Measurements from ENCODE around the gene CACFD1.

Gene CACFD1

GRCh38 chr9:133441571-133441970 is 18.2 kb upstream of the CACFD1 start:
- no peaks in the 10 kb centered on the region for H3K79me2 ChIP-seq (ENCODE audit: control insufficient read depth, insufficient read depth, low read length, poor library complexity)
- no peak overlapping the region for H4K8ac ChIP-seq (ENCODE audit: low read depth, low read length)
- WGBS (ENCODE audit: extremely low coverage, insufficient coverage, insufficient read length) = no CpG with 5 or more reads among the region's 5 CpGs
- no peak for DNase-seq
- no peaks in the 10 kb centered on the region for H3K36me3 ChIP-seq (ENCODE audit: control insufficient read depth in 1 of 2, insufficient read depth in 2 of 2, low read length in 2 of 2)
- H3K14ac ChIP-seq (ENCODE audit: low read length) = no peak overlapping the region
- no peak overlapping the region for H2BK12ac ChIP-seq (ENCODE audit: low read length)
- H3K27ac ChIP-seq (ENCODE audit: low read depth, low read length) = no peak overlapping the region
- H4K12ac ChIP-seq (ENCODE audit: low read depth, low read length) = no peak overlapping the region
- H2AK5ac ChIP-seq (ENCODE audit: low read length) = no peak overlapping the region
- H4K91ac ChIP-seq (ENCODE audit: low read depth, low read length) = no peak overlapping the region
- no peak overlapping the region for H2BK5ac ChIP-seq (ENCODE audit: low read depth, low read length, poor library complexity)
- no peak overlapping the region for H3K4me2 ChIP-seq (ENCODE audit: low read length)
- H2AFZ ChIP-seq (ENCODE audit: insufficient read depth, low read length, poor library complexity) = no peak overlapping the region
- H3K9ac ChIP-seq (ENCODE audit: low read length) = no peak overlapping the region
- H3K27me3 ChIP-seq (ENCODE audit: insufficient read depth, low read length) = no peaks in the 10 kb centered on the region
- H3K4ac ChIP-seq (ENCODE audit: low read depth, low read length) = no peak overlapping the region
- no peaks in the 10 kb centered on the region for H3K4me1 ChIP-seq (ENCODE audit: control insufficient read depth in 1 of 2, insufficient read depth in 2 of 2, low read length in 2 of 2)
- no peak overlapping the region for H3K4me3 ChIP-seq (ENCODE audit: low read depth, low read length)
- no peak overlapping the region for H3K23ac ChIP-seq (ENCODE audit: low read length)
- H3K9me3 ChIP-seq (ENCODE audit: insufficient read depth, low read depth, low read length) = no peaks in the 10 kb centered on the region
- no peak overlapping the region for H3K18ac ChIP-seq (ENCODE audit: low read length)
- no peak overlapping the region for H2BK120ac ChIP-seq (ENCODE audit: insufficient read depth, low read length, poor library complexity)
- no peaks in the 10 kb centered on the region for H3K79me1 ChIP-seq (ENCODE audit: low read length)

- H4K12ac ChIP-seq (ENCODE audit: low read depth, low read length) = no peak overlapping the region
- H3K79me2 ChIP-seq (ENCODE audit: control insufficient read depth, insufficient read depth, low read length, poor library complexity) = no peaks in the 10 kb centered on the region
- no peak overlapping the region for H2BK120ac ChIP-seq (ENCODE audit: insufficient read depth, low read length, poor library complexity)
- no peak overlapping the region for H3K18ac ChIP-seq (ENCODE audit: low read length)
- DNase-seq = no peak
- H3K9ac ChIP-seq (ENCODE audit: low read length) = no peak overlapping the region
- no peak overlapping the region for H3K14ac ChIP-seq (ENCODE audit: low read length)
- no peak overlapping the region for H2AK5ac ChIP-seq (ENCODE audit: low read length)
- no peaks in the 10 kb centered on the region for H3K9me3 ChIP-seq (ENCODE audit: insufficient read depth, low read depth, low read length)
- H4K8ac ChIP-seq (ENCODE audit: low read depth, low read length) = no peak overlapping the region
- no peak overlapping the region for H3K27ac ChIP-seq (ENCODE audit: low read depth, low read length)
- no peaks in the 10 kb centered on the region for H3K27me3 ChIP-seq (ENCODE audit: insufficient read depth, low read length)
- no peaks in the 10 kb centered on the region for H3K79me1 ChIP-seq (ENCODE audit: low read length)
- no peak overlapping the region for H3K4me2 ChIP-seq (ENCODE audit: low read length)
- no peak overlapping the region for H2BK5ac ChIP-seq (ENCODE audit: low read depth, low read length, poor library complexity)
- H3K4me1 ChIP-seq (ENCODE audit: control insufficient read depth in 1 of 2, insufficient read depth in 2 of 2, low read length in 2 of 2) = no peaks in the 10 kb centered on the region
- H3K36me3 ChIP-seq (ENCODE audit: control insufficient read depth in 1 of 2, insufficient read depth in 2 of 2, low read length in 2 of 2) = no peaks in the 10 kb centered on the region
- H3K23ac ChIP-seq (ENCODE audit: low read length) = no peak overlapping the region
- no peak overlapping the region for H2AFZ ChIP-seq (ENCODE audit: insufficient read depth, low read length, poor library complexity)
- no CpG with 5 or more reads among the region's 15 CpGs for WGBS (ENCODE audit: extremely low coverage, insufficient coverage, insufficient read length)
- no peak overlapping the region for H3K4me3 ChIP-seq (ENCODE audit: low read depth, low read length)
- H2BK12ac ChIP-seq (ENCODE audit: low read length) = no peak overlapping the region
- H3K4ac ChIP-seq (ENCODE audit: low read depth, low read length) = no peak overlapping the region
- H4K91ac ChIP-seq (ENCODE audit: low read depth, low read length) = no peak overlapping the region
Measured at GRCh38 chr9:133443248-133443647, 16.5 kb upstream of the CACFD1 start.

- no peak overlapping the region for H3K4me2 ChIP-seq (ENCODE audit: low read length)
- H3K79me2 ChIP-seq (ENCODE audit: control insufficient read depth, insufficient read depth, low read length, poor library complexity) = no peaks in the 10 kb centered on the region
- H2BK12ac ChIP-seq (ENCODE audit: low read length) = no peak overlapping the region
- H3K18ac ChIP-seq (ENCODE audit: low read length) = no peak overlapping the region
- H3K4ac ChIP-seq (ENCODE audit: low read depth, low read length) = no peak overlapping the region
- no peaks in the 10 kb centered on the region for H3K4me1 ChIP-seq (ENCODE audit: control insufficient read depth in 1 of 2, insufficient read depth in 2 of 2, low read length in 2 of 2)
- no peaks in the 10 kb centered on the region for H3K36me3 ChIP-seq (ENCODE audit: control insufficient read depth in 1 of 2, insufficient read depth in 2 of 2, low read length in 2 of 2)
- H2BK5ac ChIP-seq (ENCODE audit: low read depth, low read length, poor library complexity) = no peak overlapping the region
- H2AFZ ChIP-seq (ENCODE audit: insufficient read depth, low read length, poor library complexity) = no peak overlapping the region
- no peaks in the 10 kb centered on the region for H3K9me3 ChIP-seq (ENCODE audit: insufficient read depth, low read depth, low read length)
- no CpG with 5 or more reads among the region's 8 CpGs for WGBS (ENCODE audit: extremely low coverage, insufficient coverage, insufficient read length)
- no peak overlapping the region for H4K12ac ChIP-seq (ENCODE audit: low read depth, low read length)
- H3K9ac ChIP-seq (ENCODE audit: low read length) = no peak overlapping the region
- H3K27ac ChIP-seq (ENCODE audit: low read depth, low read length) = no peak overlapping the region
- no peak overlapping the region for H2BK120ac ChIP-seq (ENCODE audit: insufficient read depth, low read length, poor library complexity)
- H3K27me3 ChIP-seq (ENCODE audit: insufficient read depth, low read length) = no peaks in the 10 kb centered on the region
- no peak for DNase-seq
- no peaks in the 10 kb centered on the region for H3K79me1 ChIP-seq (ENCODE audit: low read length)
- no peak overlapping the region for H2AK5ac ChIP-seq (ENCODE audit: low read length)
- H3K23ac ChIP-seq (ENCODE audit: low read length) = no peak overlapping the region
- H4K8ac ChIP-seq (ENCODE audit: low read depth, low read length) = no peak overlapping the region
- no peak overlapping the region for H3K14ac ChIP-seq (ENCODE audit: low read length)
- no peak overlapping the region for H4K91ac ChIP-seq (ENCODE audit: low read depth, low read length)
- no peak overlapping the region for H3K4me3 ChIP-seq (ENCODE audit: low read depth, low read length)
Measured at GRCh38 chr9:133443982-133444381, 15.8 kb upstream of the CACFD1 start.

- H3K14ac ChIP-seq (ENCODE audit: low read length) = no peak overlapping the region
- H2AFZ ChIP-seq (ENCODE audit: insufficient read depth, low read length, poor library complexity) = no peak overlapping the region
- H3K79me2 ChIP-seq (ENCODE audit: control insufficient read depth, insufficient read depth, low read length, poor library complexity) = no peaks in the 10 kb centered on the region
- no peak overlapping the region for H3K4ac ChIP-seq (ENCODE audit: low read depth, low read length)
- H3K4me1 ChIP-seq (ENCODE audit: control insufficient read depth in 1 of 2, insufficient read depth in 2 of 2, low read length in 2 of 2) = no peaks in the 10 kb centered on the region
- H2AK5ac ChIP-seq (ENCODE audit: low read length) = no peak overlapping the region
- no peak overlapping the region for H4K12ac ChIP-seq (ENCODE audit: low read depth, low read length)
- H3K27ac ChIP-seq (ENCODE audit: low read depth, low read length) = no peak overlapping the region
- no peak overlapping the region for H3K18ac ChIP-seq (ENCODE audit: low read length)
- no peak overlapping the region for H3K4me2 ChIP-seq (ENCODE audit: low read length)
- H3K36me3 ChIP-seq (ENCODE audit: control insufficient read depth in 1 of 2, insufficient read depth in 2 of 2, low read length in 2 of 2) = no peaks in the 10 kb centered on the region
- H3K27me3 ChIP-seq (ENCODE audit: insufficient read depth, low read length) = no peaks in the 10 kb centered on the region
- no peaks in the 10 kb centered on the region for H3K9me3 ChIP-seq (ENCODE audit: insufficient read depth, low read depth, low read length)
- no peaks in the 10 kb centered on the region for H3K79me1 ChIP-seq (ENCODE audit: low read length)
- WGBS (ENCODE audit: extremely low coverage, insufficient coverage, insufficient read length) = no CpG with 5 or more reads among the region's 23 CpGs
- no peak overlapping the region for H2BK12ac ChIP-seq (ENCODE audit: low read length)
- H3K4me3 ChIP-seq (ENCODE audit: low read depth, low read length) = no peak overlapping the region
- H2BK120ac ChIP-seq (ENCODE audit: insufficient read depth, low read length, poor library complexity) = no peak overlapping the region
- no peak for DNase-seq
- H4K8ac ChIP-seq (ENCODE audit: low read depth, low read length) = no peak overlapping the region
- H3K9ac ChIP-seq (ENCODE audit: low read length) = no peak overlapping the region
- H4K91ac ChIP-seq (ENCODE audit: low read depth, low read length) = no peak overlapping the region
- no peak overlapping the region for H3K23ac ChIP-seq (ENCODE audit: low read length)
- H2BK5ac ChIP-seq (ENCODE audit: low read depth, low read length, poor library complexity) = no peak overlapping the region
Measured at GRCh38 chr9:133445293-133445969, 14.3 kb upstream of the CACFD1 start.
